ENCODE data around the gene FBXW7. TPM values are rescaled to one million over a fixed set of nuclear protein-coding genes. Genes with fewer than 3 reads are reported as not detected.

Gene FBXW7
- total RNA-seq, 1 experiment from 2014 or later = 27.1 TPM

- Histone ChIP-seq H4K91ac (ENCODE audit: insufficient read length, low read depth, low read length) (no peak overlapping the region), H4K8ac (replicated peaks; ENCODE audit: insufficient read length, low read depth, low read length) (no peak overlapping the region), H3K9ac (ENCODE audit: extremely low read depth, insufficient read length, low read length) (no peak overlapping the region), H2BK120ac (ENCODE audit: low read depth, low read length, poor library complexity, severe bottlenecking) (no peak overlapping the region), H3K9me3 (ENCODE audit: control insufficient read depth, low read depth, low read length) (no peaks in the 10 kb centered on the region), H3K14ac (ENCODE audit: insufficient read depth, low read length) (no peak overlapping the region), H3K27me3 (ENCODE audit: insufficient read depth, low read length) (no peaks in the 10 kb centered on the region), H3K56ac (ENCODE audit: insufficient read length, low read depth, low read length) (no peak overlapping the region), H3T11ph (ENCODE audit: low read length) (no peak overlapping the region), H2BK12ac (ENCODE audit: insufficient read length, low read depth, low read length) (no peak overlapping the region), H3K79me2 (ENCODE audit: insufficient read depth, low read length) (peaks cover 2% of the 10 kb centered on the region; the same call in 1 of the 2 replicates), H3K18ac (ENCODE audit: insufficient read length, low read depth, low read length) (no peak overlapping the region), H3K4me1 (ENCODE audit: insufficient read depth, low read length) (no peaks in the 10 kb centered on the region), H3K27ac (ENCODE audit: insufficient read length, low read depth, low read length) (no peak overlapping the region), H2BK5ac (ENCODE audit: insufficient read length, low read length) (no peak overlapping the region), H3K23me2 (ENCODE audit: insufficient read length, low read depth, low read length, poor library complexity, severe bottlenecking) (no peaks in the 10 kb centered on the region), H3K4ac (ENCODE audit: low read depth, low read length) (no peak overlapping the region), H2BK15ac (ENCODE audit: low read depth, low read length) (no peak overlapping the region), H3K79me1 (ENCODE audit: insufficient read depth, low read depth, low read length, poor library complexity, severe bottlenecking) (peaks cover 2% of the 10 kb centered on the region), H3K4me2 (ENCODE audit: insufficient read depth, insufficient read length, low read length) (no peak overlapping the region), H2AFZ (ENCODE audit: low read length) (no peak overlapping the region), H3K23ac (ENCODE audit: insufficient read length, low read depth, low read length) (no peak overlapping the region), H2AK5ac (ENCODE audit: insufficient read length, low read length) (no peak overlapping the region), H4K5ac (ENCODE audit: insufficient read length, low read depth, low read length) (no peak overlapping the region), H4K20me1 (ENCODE audit: control insufficient read depth, insufficient read depth, insufficient read length) (no peaks in the 10 kb centered on the region), H2BK20ac (ENCODE audit: low read depth, low read length, poor library complexity, severe bottlenecking) (no peak overlapping the region)
- no CpG with 5 or more reads among the region's 7 CpGs for WGBS (ENCODE audit: extremely low coverage, insufficient read length, low lambda C conversion rate)
- no peak for TF ChIP-seq CTCF (conservative IDR thresholded peaks at IDR 0.05)
- Mint-ChIP-seq H3K4me1 (peaks cover 30 to 38% of the 10 kb centered on the region in 2 experiments), H3K9me3 (no peaks in the 10 kb centered on the region), H3K27ac (no peak overlapping the region), H3K36me3 (ENCODE audit: insufficient read depth in 1 of 3, low read depth in 3 of 3) (no peaks in the 10 kb centered on the region), H3K27me3 (ENCODE audit: low read depth) (no peaks in the 10 kb centered on the region), H3K4me3 (no peak overlapping the region)
- DNase-seq = no peak
Observed at GRCh38 chr4:152513078-152513477, 22.8 kb downstream of the FBXW7 start.
